Activated CD4-positive, alpha-beta T cell treated with anti-CD3 and anti-CD28 coated beads, Interleukin-2, amount 50 U/mL, for 1 hour (primary cell): ENCODE results near the gene ZMIZ1.
"Not testable (repeated sequence)": the region's sequence is repeated elsewhere in the genome, so short reads cannot be mapped to it uniquely, and the experiment has no call there.

Experiments used
- DNase-seq: peaks from one replicate; pipeline ENCODE4 v3.0.0-alpha.2; 2020

ZMIZ1 gene

DNA sequence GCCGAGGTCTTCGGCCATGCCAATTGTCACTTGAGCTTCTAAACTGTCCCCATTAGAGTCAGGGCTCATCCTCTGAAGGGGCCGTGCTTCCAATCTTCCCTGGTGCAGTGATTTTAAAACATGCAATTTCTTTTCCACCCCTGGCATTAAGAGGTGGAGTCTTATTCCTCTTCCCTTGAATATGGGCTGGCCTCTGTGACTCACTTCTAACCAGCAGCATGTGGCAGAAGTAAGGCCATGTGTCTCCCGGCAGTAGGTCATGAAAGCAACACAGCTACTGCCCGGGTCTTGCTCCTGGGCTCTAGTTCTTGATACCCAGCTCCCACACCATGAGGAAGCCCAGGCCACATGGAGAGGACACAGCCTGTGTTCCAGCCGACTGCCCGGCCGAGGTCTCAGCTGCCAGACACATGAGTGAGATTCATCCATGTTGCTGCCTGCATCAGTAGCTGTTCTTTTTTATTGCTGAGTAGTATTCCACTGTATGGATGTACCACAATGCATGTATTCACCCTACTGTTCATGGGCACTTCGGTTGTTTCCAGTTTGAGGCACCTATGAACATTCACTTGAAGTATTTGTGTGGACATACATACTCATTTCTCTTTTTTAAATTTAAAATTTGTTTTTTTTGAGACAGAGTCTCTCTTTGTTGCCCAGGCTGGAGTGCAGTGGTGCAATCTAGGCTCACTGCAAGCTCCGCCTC is 264.0 kb downstream of the ZMIZ1 start:
- not testable (repeated sequence) for DNase-seq

DNA sequence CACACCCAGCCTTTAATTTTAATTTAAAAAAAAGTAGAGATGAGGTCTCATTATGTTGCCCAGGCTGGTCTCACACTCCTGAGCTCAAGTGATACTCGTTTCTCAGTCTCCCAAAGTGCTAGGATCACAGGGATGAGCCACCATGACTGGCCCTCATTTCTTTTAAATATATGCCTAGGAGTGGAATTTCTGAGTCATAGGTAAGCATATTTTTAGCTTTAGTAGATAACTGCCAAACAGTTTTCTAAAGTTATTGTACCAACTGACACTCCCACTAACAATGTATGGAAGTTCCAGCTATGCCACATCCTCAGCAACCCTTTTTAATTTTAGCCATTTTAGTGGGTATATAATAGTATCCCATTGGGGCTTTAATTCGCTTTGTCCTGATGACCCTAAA is 264.7 kb downstream of the ZMIZ1 start:
- no peak for DNase-seq

- DNase-seq, result no peak
Observed at GRCh38 chr10:79334573-79334972, 265.8 kb downstream of the ZMIZ1 start.

GRCh38 chr10:79335094-79335469 is 266.3 kb downstream of the ZMIZ1 start:
- DNase-seq, result no peak

DNA sequence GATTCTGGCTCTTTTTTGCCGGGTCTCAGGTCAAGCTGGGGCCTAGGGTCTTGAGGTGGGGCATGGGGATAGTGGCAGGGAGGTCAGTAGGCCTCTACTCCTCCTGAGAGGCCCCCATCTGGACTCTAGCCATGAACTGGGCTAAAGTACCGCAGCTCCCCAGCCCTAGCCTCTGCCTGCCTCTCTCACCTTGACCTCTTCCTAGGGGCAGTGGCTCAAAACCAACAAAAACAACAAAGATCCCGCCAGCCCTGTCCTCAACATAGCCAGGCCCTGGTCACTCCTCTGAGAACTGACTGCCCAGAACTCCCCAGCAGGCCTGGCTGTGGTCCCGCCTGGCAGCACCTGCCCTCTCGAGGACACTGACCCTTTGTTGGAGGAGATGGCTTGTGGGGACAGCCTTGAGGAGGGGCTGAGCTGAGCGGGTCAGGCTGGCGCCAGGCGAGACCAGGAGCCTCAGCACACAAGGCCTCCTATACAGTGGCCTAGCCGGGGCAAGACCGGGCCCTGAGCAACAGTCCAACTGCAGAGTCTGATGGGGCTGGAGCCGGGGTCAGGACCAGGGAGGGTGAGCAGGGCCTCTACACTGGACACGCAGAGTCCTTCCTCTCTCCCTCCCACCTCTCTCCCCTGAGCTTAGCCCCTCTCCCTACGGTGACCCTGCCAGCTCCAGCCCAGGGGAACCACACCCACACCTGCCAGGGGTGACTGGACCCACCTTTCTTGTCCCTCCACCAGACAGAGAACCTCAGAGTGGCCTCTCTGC is 266.9 kb downstream of the ZMIZ1 start:
- no peak for DNase-seq

DNA sequence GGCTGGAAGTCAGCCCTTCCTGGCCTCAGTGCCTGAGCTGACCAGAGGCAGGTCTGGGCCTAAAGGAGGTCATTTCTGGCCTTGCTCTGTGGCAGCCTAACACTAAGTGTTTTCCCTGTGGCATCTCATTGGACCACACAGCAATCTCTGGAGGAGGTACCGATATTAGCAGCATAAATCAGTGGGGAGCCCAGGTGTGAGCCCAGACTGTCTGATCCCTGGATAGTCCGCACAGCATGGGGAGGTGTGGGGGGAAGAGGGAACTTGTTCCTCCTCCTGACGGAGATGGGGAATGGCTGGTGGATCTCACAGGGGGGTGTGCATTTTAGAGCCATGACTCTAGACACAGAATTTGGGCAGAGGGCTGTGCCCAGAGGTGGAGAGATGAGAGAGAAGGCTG is 267.5 kb downstream of the ZMIZ1 start:
- no peak for DNase-seq

GRCh38 chr10:79336739-79337138 is 268.0 kb downstream of the ZMIZ1 start:
- DNase-seq, result no peak

DNA sequence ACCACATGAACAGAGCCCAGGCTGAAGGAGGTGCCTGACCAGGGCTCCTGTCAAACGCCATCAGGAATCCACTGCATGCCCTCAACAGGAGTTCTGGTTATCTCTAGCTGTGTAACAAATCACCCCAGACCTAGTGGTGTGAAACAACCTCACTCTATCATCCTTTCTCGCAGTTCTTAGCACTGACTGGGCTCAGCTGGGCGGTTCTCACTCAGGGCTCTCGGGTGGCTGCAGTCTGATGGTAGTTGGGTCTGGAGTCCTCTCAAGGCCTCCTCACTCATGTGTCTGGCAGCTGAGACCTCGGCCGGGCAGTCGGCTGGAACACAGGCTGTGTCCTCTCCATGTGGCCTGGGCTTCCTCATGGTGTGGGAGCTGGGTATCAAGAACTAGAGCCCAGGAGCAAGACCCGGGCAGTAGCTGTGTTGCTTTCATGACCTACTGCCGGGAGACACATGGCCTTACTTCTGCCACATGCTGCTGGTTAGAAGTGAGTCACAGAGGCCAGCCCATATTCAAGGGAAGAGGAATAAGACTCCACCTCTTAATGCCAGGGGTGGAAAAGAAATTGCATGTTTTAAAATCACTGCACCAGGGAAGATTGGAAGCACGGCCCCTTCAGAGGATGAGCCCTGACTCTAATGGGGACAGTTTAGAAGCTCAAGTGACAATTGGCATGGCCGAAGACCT is 269.2 kb downstream of the ZMIZ1 start:
- not testable (repeated sequence) for DNase-seq

GRCh38 chr10:79339266-79339665 is 270.5 kb downstream of the ZMIZ1 start:
- no peak for DNase-seq

- no peak for DNase-seq
Observed at GRCh38 chr10:79340646-79341244, 272.0 kb downstream of the ZMIZ1 start.

GRCh38 chr10:79342295-79342761 is 273.6 kb downstream of the ZMIZ1 start:
- no peak for DNase-seq

GRCh38 chr10:79342811-79343561 is 274.2 kb downstream of the ZMIZ1 start:
- DNase-seq, result no peak

DNA sequence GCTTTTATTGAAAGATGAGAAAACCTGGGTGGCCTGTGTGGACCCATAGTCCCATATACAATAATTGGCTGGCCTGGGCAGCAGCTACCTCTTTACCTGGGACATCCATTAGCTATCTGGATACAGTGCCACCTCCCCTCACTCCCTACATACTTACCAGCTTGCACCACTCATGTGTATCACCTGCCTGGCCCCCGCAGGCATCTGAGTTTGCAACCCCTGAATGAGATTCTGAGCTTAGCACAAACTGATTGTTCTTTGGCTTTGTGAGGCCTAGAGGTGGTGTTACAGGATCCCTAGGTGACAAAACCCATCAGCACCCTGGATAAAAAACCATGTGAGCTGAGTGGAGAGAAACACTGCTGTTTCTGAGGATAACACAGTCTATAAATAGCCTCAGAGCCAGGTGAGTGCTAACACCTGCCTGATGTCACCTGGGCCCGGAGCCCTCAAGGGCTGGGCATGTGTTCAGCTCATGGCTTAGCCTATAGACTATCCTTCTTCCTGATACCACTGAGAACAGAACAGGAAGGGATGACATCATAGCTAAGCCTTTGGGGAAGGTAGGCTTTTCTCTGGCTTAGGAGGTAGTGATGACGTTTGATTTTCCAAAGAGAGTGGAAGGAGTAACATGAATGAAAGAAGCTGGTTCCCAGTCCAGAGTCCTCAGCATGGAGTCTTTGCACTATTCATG is 275.9 kb downstream of the ZMIZ1 start:
- DNase-seq, result no peak

DNA sequence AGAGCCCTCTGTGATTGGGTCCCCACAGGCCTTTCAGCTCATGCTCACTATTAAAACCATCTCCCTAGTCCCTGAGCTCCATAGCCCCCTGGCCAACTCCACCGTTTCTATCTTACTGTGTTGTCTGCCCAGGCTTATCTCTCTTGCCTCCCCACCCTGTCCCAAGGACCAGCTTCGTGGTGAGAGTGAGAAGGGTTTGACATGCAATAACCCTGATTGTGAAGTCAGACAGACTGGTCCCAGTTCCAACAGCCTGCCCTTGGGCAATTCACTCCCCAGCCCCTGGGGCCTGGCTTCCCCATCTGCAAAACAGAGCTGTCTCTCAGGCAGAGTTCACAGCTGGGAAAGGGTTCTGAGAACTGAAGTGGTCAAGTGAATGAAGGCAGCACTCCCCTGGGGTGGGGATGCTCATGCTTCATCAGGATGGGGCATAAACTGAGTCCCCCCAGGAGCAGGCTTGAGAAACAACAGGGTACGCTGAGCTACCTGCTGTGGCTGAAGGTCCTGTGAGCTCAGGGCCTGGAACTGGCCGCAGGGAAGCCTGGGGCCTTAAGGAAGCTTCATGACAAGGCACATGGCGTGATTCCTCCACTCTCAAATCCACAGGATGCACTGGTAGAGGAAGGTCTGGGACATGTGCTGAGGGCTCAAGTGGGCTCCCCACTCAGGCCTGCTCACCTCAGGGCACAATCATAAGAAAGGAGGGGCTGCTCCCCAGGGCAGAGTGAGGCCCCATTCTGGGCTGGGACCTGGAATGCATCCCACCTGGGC is 276.7 kb downstream of the ZMIZ1 start:
- DNase-seq, result no peak

DNA sequence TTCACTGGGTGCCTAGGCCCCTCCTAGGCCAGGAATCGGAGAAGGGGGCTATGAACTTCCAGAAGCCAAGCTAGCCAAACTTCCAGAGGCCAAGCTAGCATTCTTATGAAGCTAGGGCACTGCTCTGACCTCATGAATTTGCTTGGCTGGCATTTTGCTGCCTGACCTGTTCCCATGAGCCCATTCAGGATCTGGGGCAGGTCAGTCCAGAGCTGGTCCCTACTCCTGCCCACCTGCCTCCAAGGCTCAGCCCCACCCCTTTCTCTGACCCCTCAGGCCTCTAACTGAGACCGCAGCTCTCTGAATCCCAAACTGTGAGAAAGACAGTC is 277.2 kb downstream of the ZMIZ1 start:
- no peak for DNase-seq

GRCh38 chr10:79346388-79347225 is 277.8 kb downstream of the ZMIZ1 start:
- no peak for DNase-seq

DNA sequence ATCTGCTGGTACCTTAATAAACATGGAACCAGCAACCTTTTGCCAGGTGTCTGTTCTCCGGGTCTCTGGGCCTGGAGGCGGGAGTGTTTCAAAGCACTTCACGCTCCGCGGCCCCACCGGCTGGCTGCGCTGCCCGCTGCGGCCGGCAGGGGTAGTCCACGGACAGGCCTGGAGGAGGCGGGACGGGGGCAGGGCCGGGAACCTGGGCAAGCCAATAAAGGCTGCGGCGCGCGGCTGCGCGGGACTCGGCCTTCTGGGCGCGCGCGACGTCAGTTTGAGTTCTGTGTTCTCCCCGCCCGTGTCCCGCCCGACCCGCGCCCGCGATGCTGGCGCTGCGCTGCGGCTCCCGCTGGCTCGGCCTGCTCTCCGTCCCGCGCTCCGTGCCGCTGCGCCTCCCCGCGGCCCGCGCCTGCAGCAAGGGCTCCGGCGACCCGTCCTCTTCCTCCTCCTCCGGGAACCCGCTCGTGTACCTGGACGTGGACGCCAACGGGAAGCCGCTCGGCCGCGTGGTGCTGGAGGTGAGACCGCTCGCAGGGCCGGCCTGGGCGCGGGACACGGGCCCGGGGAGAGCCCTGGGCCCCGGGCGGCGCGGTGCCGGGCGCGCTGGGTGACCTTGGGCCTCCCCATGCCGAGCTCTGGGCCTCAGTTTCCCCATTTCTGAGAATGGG is 278.6 kb downstream of the ZMIZ1 start, which contains the start of gene PPIF:
Gene PPIF (plus strand): TSS at position 244 of the 668 bp plus-strand sequence. CDS start 80 bp downstream, at position 324.
- DNase-seq, result peak; percentile 88

GRCh38 chr10:79347894-79348639 is 279.3 kb downstream of the ZMIZ1 start:
- DNase-seq, result peak; percentile 62

DNA sequence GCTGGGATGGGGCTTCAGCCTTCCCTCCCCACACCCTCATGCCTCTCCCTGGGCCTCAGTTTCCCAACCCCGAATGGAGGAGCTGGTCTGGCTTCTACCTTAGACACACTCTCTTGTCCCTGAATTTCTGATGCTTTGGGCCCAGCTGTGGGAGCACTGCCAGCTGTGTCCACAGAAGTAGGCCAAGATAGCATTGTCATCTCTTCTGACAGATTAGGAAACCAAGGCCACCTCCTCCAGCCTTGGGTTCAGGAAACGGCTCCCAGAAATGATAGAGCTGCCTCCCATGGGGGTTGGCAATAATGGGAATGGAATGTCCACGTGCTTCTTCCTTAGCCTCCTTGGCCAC is 279.8 kb downstream of the ZMIZ1 start:
- no peak for DNase-seq
